Kidney epithelial cell (primary cell): ENCODE measurements around the gene TPRA1. TPM values are rescaled to one million over a fixed set of nuclear protein-coding genes. Genes with fewer than 3 reads are reported as not detected.

ENCODE experiments used
- DNase-seq: peaks from one replicate; pipeline ENCODE4 v3.0.0-alpha.2; 2010; ENCODE audit warnings: low read depth
- H3K27me3 ChIP-seq: 2 replicates; pipeline ENCODE4 v1.6.0; 2011; ENCODE audit warnings: low read length; ENCODE audit not compliant: control insufficient read depth, insufficient read depth
- H3K36me3 ChIP-seq: 2 replicates; pipeline ENCODE4 v1.5.1; 2011; ENCODE audit warnings: low read length; ENCODE audit not compliant: control insufficient read depth, insufficient read depth
- H3K4me3 ChIP-seq: 2 replicates; pipeline ENCODE4 v1.5.1; 2011; ENCODE audit warnings: low read depth, mild to moderate bottlenecking, control low read depth, low read length
- total RNA-seq: library from RNA; depleted of rRNA; stranded (reverse); fragments of >200 nt; gene quantifications from 2 replicates; pipeline ENCODE4 v1.2.3, GENCODE V29; 2015
- TF ChIP-seq, protein P1 (sequence below): IDR thresholded peaks from 2 replicates; pipeline ENCODE4 v1.5.1; 2011; ENCODE audit warnings: mild to moderate bottlenecking, moderate library complexity, low read length, control low read depth, inconsistent platforms; ENCODE audit not compliant: insufficient read depth, poor library complexity, severe bottlenecking

The TPRA1 gene
- total RNA-seq, 1 donor from 2014 or later, result 95.2 TPM

DNA sequence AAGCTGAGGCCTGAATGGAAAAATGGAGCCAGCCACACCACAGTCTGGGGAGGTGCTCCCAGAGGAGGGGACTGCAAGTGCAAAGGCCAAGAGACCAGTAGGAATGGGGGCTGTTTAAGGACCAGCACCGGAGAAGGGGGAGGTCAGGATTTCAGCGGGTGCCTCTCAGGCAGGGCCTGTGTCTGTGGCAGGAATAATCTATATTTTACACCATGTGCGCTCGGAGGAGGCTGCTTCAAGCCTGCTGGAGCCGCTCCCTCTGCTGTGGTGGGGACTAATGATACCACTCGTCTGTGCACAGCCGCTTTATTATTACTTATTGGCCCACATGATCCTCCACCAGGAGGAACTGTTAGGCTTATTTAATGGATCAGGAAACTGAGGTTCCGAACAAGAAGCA, 45.3 kb downstream of the TPRA1 start:
- TF ChIP-seq, protein P1, sequence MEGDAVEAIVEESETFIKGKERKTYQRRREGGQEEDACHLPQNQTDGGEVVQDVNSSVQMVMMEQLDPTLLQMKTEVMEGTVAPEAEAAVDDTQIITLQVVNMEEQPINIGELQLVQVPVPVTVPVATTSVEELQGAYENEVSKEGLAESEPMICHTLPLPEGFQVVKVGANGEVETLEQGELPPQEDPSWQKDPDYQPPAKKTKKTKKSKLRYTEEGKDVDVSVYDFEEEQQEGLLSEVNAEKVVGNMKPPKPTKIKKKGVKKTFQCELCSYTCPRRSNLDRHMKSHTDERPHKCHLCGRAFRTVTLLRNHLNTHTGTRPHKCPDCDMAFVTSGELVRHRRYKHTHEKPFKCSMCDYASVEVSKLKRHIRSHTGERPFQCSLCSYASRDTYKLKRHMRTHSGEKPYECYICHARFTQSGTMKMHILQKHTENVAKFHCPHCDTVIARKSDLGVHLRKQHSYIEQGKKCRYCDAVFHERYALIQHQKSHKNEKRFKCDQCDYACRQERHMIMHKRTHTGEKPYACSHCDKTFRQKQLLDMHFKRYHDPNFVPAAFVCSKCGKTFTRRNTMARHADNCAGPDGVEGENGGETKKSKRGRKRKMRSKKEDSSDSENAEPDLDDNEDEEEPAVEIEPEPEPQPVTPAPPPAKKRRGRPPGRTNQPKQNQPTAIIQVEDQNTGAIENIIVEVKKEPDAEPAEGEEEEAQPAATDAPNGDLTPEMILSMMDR, result no peak
- Histone ChIP-seq H3K36me3 (no peaks in the 10 kb centered on the region), H3K27me3 (peaks cover 10% of the 10 kb centered on the region), H3K4me3 (no peak overlapping the region)
- DNase-seq, result no peak

DNA sequence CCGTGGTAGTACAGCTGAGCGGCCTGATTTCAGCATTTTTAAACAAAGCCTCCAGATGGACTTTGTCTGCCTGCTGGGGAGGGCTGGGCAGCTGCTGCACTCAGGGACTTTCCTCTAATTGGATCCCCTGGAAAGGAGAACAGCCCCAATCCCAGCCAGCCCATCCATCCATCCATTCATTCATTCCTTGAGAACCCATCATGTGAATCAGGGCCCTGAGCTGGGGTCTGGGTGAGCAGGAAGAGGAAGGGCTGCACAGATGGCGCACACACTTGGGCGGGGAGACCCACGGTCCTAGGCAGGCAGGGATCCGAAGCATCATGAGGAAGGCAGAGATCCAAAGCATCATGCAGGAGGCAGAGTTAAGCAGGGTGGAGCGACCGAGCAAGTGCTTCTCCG, 45.7 kb downstream of the TPRA1 start:
- Histone ChIP-seq H3K4me3 (no peak overlapping the region), H3K36me3 (no peaks in the 10 kb centered on the region), H3K27me3 (peaks cover 11% of the 10 kb centered on the region)
- TF ChIP-seq, protein P1, result no peak
- DNase-seq, result no peak

DNA sequence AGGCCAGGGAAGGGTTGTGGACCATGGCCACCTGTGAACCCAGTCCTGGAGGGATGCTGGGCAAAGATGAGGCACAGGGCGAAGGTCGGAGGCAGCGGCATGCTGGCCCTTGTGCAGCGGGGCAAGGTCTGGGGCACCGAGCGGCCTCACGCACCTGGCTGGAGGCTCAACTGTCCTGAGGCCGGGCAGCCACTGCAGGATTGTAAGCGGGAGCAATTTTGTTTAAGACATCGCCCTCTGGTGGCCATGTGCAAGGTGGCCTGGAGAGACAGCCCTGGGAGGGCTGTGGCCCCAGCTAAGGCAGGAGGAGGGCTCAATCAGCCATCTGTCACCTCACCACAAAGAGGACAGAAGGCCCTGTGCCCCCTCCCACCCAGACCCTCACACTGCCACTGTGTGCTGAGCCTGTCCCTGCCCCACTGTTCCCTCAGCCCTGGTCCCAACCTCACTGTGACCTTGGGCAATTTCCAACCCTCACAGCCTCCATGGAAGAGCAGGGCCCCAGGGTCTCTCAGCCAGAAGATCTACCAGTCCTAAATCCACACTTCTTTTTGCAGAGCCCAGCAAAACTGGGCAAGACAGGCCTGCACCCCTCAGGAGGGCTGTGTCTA, 46.2 kb downstream of the TPRA1 start:
- TF ChIP-seq, protein P1, result peak; percentile 82
- no peaks in the 10 kb centered on the region for H3K36me3 ChIP-seq
- no peak overlapping the region for H3K4me3 ChIP-seq
- DNase-seq, result peak; percentile 28
- peaks cover 16% of the 10 kb centered on the region for H3K27me3 ChIP-seq

- Histone ChIP-seq H3K36me3 (no peaks in the 10 kb centered on the region), H3K27me3 (peaks cover 18% of the 10 kb centered on the region), H3K4me3 (no peak overlapping the region)
- DNase-seq, result no peak
- TF ChIP-seq, protein P1, result no peak
Measured at GRCh38 chr3:127543441-127543840, 47.1 kb downstream of the TPRA1 start.

DNA sequence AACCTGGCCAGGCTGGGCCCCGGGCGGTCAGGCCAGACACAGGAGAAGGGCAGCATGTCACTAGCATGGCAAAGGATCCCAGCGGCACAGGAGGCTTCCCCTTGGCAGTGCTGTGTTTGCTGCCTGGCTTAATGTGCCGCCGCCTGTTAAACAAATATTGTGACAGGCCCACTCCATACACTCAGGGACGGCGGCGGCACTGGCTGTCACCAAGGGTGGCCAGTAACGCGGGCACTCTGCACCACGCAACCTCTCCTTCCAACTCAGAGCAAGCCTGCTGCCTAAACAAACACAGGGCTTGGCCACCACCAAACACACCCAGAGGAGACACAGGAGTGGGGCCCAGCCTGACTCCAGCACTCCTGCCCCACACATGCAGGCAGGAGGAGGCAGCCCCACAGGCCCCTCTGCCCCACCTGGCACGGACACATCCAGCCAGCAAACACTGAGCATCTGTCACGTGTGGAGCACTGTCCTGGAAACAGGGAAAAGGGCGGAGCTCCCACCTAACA, 48.0 kb downstream of the TPRA1 start:
- TF ChIP-seq, protein P1, result no peak
- no peak for DNase-seq
- H3K4me3 ChIP-seq, result no peak overlapping the region

DNA sequence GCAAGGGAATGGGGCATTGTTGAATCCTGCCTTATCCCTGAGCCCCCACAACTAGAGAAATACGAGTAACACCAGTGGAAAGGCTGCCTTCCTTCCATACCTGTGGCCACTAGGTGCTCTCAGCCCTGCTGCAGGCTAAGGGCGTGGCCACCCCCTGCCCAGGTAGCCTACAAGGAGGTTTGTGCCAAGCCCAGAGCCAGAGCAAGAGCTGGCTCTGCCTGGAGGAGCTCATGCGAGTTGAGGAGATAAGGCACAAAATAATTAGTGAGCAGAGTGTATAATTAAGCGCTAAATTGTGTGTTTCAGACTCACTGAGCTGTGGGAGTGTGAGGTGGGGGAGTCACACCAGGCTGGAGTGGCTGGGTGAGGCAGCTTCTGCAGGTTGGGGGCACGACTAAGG, 49.2 kb downstream of the TPRA1 start:
- H3K36me3 ChIP-seq, result no peaks in the 10 kb centered on the region
- no peak for DNase-seq
- TF ChIP-seq, protein P1, result no peak
- H3K4me3 ChIP-seq, result no peak overlapping the region
- peaks cover 27% of the 10 kb centered on the region for H3K27me3 ChIP-seq

More for the DNA sequence above, 48.0 kb downstream of the TPRA1 start:
- H3K27me3 ChIP-seq, result peaks cover 20% of the 10 kb centered on the region
- H3K36me3 ChIP-seq, result no peaks in the 10 kb centered on the region
